Measurements from ENCODE around the gene HHAT. TPM values are rescaled to one million over a fixed set of nuclear protein-coding genes. Genes with fewer than 3 reads are reported as not detected.

Gene HHAT
- total RNA-seq, 1 donor from 2014 or later = 2.3 TPM

- Mint-ChIP-seq H3K27ac (ENCODE audit: unreplicated experiment) (no peak overlapping the region), H3K36me3 (ENCODE audit: unreplicated experiment) (no peaks in the 10 kb centered on the region), H3K4me1 (ENCODE audit: low read depth, unreplicated experiment) (peaks cover 2% of the 10 kb centered on the region), H3K9me3 (ENCODE audit: unreplicated experiment) (no peaks in the 10 kb centered on the region), H3K4me3 (ENCODE audit: unreplicated experiment) (no peak overlapping the region), H3K27me3 (ENCODE audit: unreplicated experiment) (peaks cover 2% of the 10 kb centered on the region)
- no peak for TF ChIP-seq CTCF (IDR thresholded peaks at IDR 0.05; ENCODE audit: partially characterized antibody, unreplicated experiment)
- no peak for DNase-seq
These were observed 172.1 kb downstream of the HHAT start for GRCh38 chr1:210500831-210501230.

GRCh38 chr1:210504286-210504685 lies 175.6 kb downstream of the HHAT start:
- H3K36me3 Mint-ChIP-seq (ENCODE audit: unreplicated experiment) = no peaks in the 10 kb centered on the region
- H3K27me3 Mint-ChIP-seq (ENCODE audit: unreplicated experiment) = peaks cover 2% of the 10 kb centered on the region
- peaks cover 2% of the 10 kb centered on the region for H3K4me1 Mint-ChIP-seq (ENCODE audit: low read depth, unreplicated experiment)
- no peak overlapping the region for H3K4me3 Mint-ChIP-seq (ENCODE audit: unreplicated experiment)
- DNase-seq = no peak
- no peak for TF ChIP-seq CTCF (IDR thresholded peaks at IDR 0.05; ENCODE audit: partially characterized antibody, unreplicated experiment)
- no peak overlapping the region for H3K27ac Mint-ChIP-seq (ENCODE audit: unreplicated experiment)
- H3K9me3 Mint-ChIP-seq (ENCODE audit: unreplicated experiment) = no peaks in the 10 kb centered on the region

- Mint-ChIP-seq H3K36me3 (ENCODE audit: unreplicated experiment) (no peaks in the 10 kb centered on the region), H3K27ac (ENCODE audit: unreplicated experiment) (no peak overlapping the region), H3K4me3 (ENCODE audit: unreplicated experiment) (no peak overlapping the region), H3K4me1 (ENCODE audit: low read depth, unreplicated experiment) (peaks cover 8% of the 10 kb centered on the region), H3K9me3 (ENCODE audit: unreplicated experiment) (no peaks in the 10 kb centered on the region), H3K27me3 (ENCODE audit: unreplicated experiment) (peaks cover 2% of the 10 kb centered on the region)
- TF ChIP-seq CTCF (IDR thresholded peaks at IDR 0.05; ENCODE audit: partially characterized antibody, unreplicated experiment) = no peak
- DNase-seq = no peak
These were observed 177.1 kb downstream of the HHAT start for GRCh38 chr1:210505601-210506496.

- H3K27ac Mint-ChIP-seq (ENCODE audit: unreplicated experiment) = no peak overlapping the region
- H3K4me3 Mint-ChIP-seq (ENCODE audit: unreplicated experiment) = no peak overlapping the region
- H3K27me3 Mint-ChIP-seq (ENCODE audit: unreplicated experiment) = no peaks in the 10 kb centered on the region
- no peak for TF ChIP-seq CTCF (IDR thresholded peaks at IDR 0.05; ENCODE audit: partially characterized antibody, unreplicated experiment)
- H3K36me3 Mint-ChIP-seq (ENCODE audit: unreplicated experiment) = no peaks in the 10 kb centered on the region
- no peaks in the 10 kb centered on the region for H3K9me3 Mint-ChIP-seq (ENCODE audit: unreplicated experiment)
- H3K4me1 Mint-ChIP-seq (ENCODE audit: low read depth, unreplicated experiment) = peaks cover 6% of the 10 kb centered on the region
- DNase-seq = no peak
These were observed 178.0 kb downstream of the HHAT start for GRCh38 chr1:210506689-210507088.

GRCh38 chr1:210516092-210516656 lies 187.5 kb downstream of the HHAT start:
- H3K36me3 Mint-ChIP-seq (ENCODE audit: unreplicated experiment) = no peaks in the 10 kb centered on the region
- no peak for TF ChIP-seq CTCF (IDR thresholded peaks at IDR 0.05; ENCODE audit: partially characterized antibody, unreplicated experiment)
- H3K4me3 Mint-ChIP-seq (ENCODE audit: unreplicated experiment) = no peak overlapping the region
- no peaks in the 10 kb centered on the region for H3K27me3 Mint-ChIP-seq (ENCODE audit: unreplicated experiment)
- H3K4me1 Mint-ChIP-seq (ENCODE audit: low read depth, unreplicated experiment) = no peaks in the 10 kb centered on the region
- H3K27ac Mint-ChIP-seq (ENCODE audit: unreplicated experiment) = no peak overlapping the region
- H3K9me3 Mint-ChIP-seq (ENCODE audit: unreplicated experiment) = no peaks in the 10 kb centered on the region
- no peak for DNase-seq
